ENCODE measurements around the gene SLC40A1. TPM values are rescaled to one million over a fixed set of nuclear protein-coding genes. Genes with fewer than 3 reads are reported as not detected.

Gene SLC40A1
- total and polyA plus RNA-seq, 2 of the 13 experiments (the other 11 are each of a cell fraction or from before 2014, with no cell fraction given): 10.6 to 24.9 TPM

DNA sequence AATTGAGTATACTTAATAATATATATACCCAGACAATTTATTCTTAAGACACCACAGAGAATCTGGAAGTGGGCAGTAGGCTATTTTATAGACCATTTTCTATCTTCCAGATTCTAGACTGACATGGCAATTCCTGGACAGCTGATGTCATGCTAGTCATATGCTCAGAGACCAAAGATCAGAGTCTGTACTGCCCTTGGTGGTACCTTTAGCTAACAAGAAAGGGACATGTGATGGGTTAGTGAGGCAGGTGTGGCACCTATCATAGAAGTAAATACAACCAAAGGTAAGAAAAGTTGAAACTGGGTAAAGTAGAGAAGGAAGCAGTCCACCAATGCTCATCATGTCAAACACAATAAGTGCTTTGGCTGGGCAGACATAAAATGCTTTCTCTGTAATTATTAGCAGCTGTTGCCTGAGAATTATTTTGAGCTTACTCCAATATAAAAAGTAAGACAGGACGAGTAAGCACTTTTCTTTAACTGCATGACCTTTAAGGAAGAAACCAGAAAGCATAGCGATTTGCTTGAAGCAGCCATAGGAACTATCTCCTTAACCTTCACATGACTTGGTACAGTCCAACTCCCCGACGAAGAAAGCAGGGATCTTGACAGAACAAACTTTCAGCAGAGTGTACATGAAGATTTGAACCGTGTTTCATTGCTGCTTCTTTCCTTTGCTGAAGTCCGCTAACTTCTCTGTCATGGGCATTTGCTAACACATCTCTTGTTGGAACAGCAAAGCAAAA lies 47.1 kb downstream of the SLC40A1 start (continued):
- TF ChIP-seq FOXO4 (CRISPR knock-in tag; conservative IDR thresholded peaks at IDR 0.05): no peak
- no peak for TF ChIP-seq SMAD3 (CRISPR knock-in tag; IDR thresholded peaks at IDR 0.05)
- peak; percentile 72 for TF ChIP-seq ZNF644 (CRISPR knock-in tag; IDR thresholded peaks at IDR 0.05; ENCODE audit: low read depth)
- no peak for TF ChIP-seq ZNF552 (CRISPR knock-in tag; IDR thresholded peaks at IDR 0.05; ENCODE audit: borderline replicate concordance)
- TF ChIP-seq ZNF703 (CRISPR knock-in tag; IDR thresholded peaks at IDR 0.05; ENCODE audit: borderline replicate concordance): no peak
- TF ChIP-seq DR1 (CRISPR knock-in tag; IDR thresholded peaks at IDR 0.05): no peak
- no peak for TF ChIP-seq TRIM24 (CRISPR knock-in tag; IDR thresholded peaks at IDR 0.05)
- peak; percentile 66 for TF ChIP-seq ZEB1 (IDR thresholded peaks at IDR 0.05; ENCODE audit: insufficient replicate concordance, low read depth)
- TF ChIP-seq ZMYM4 (CRISPR knock-in tag; IDR thresholded peaks at IDR 0.05): 0 out of 2 replicates have a peak, but pooled peaks have one; percentile 40
- peak; percentile 65; the same call in 1 of the 2 replicates for TF ChIP-seq RXRB (CRISPR knock-in tag; IDR thresholded peaks at IDR 0.05; ENCODE audit: borderline replicate concordance)
- TF ChIP-seq NR2F2 (IDR thresholded peaks at IDR 0.05; ENCODE audit: borderline replicate concordance, low read depth): no peak
- TF ChIP-seq, protein P1, sequence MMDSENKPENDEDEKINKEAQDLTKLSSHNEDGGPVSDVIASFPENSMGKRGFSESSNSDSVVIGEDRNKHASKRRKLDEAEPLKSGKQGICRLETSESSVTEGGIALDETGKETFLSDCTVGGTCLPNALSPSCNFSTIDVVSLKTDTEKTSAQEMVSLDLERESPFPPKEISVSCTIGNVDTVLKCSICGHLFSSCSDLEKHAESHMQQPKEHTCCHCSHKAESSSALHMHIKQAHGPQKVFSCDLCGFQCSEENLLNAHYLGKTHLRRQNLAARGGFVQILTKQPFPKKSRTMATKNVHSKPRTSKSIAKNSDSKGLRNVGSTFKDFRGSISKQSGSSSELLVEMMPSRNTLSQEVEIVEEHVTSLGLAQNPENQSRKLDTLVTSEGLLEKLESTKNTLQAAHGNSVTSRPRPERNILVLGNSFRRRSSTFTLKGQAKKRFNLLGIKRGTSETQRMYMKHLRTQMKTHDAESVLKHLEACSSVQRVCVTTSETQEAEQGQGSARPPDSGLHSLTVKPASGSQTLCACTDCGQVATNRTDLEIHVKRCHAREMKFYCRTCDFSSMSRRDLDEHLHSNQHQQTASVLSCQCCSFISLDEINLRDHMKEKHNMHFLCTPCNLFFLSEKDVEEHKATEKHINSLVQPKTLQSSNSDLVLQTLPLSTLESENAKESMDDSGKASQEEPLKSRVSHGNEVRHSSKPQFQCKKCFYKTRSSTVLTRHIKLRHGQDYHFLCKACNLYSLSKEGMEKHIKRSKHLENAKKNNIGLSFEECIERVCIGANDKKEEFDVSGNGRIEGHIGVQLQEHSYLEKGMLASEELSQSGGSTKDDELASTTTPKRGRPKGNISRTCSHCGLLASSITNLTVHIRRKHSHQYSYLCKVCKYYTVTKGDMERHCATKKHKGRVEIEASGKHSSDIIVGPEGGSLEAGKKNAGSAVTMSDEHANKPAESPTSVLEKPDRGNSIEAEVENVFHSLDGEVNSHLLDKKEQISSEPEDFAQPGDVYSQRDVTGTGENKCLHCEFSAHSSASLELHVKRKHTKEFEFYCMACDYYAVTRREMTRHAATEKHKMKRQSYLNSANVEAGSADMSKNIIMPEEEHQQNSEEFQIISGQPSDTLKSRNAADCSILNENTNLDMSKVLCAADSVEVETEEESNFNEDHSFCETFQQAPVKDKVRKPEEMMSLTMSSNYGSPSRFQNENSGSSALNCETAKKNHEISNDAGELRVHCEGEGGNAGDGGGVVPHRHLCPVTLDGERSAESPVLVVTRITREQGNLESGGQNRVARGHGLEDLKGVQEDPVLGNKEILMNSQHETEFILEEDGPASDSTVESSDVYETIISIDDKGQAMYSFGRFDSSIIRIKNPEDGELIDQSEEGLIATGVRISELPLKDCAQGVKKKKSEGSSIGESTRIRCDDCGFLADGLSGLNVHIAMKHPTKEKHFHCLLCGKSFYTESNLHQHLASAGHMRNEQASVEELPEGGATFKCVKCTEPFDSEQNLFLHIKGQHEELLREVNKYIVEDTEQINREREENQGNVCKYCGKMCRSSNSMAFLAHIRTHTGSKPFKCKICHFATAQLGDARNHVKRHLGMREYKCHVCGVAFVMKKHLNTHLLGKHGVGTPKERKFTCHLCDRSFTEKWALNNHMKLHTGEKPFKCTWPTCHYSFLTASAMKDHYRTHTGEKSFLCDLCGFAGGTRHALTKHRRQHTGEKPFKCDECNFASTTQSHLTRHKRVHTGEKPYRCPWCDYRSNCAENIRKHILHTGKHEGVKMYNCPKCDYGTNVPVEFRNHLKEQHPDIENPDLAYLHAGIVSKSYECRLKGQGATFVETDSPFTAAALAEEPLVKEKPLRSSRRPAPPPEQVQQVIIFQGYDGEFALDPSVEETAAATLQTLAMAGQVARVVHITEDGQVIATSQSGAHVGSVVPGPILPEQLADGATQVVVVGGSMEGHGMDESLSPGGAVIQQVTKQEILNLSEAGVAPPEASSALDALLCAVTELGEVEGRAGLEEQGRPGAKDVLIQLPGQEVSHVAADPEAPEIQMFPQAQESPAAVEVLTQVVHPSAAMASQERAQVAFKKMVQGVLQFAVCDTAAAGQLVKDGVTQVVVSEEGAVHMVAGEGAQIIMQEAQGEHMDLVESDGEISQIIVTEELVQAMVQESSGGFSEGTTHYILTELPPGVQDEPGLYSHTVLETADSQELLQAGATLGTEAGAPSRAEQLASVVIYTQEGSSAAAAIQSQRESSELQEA (CRISPR knock-in tag; IDR thresholded peaks at IDR 0.05; ENCODE audit: not compliant biosample characterization): no peak
- no peak for TF ChIP-seq ZFP41 (CRISPR knock-in tag; IDR thresholded peaks at IDR 0.05; ENCODE audit: borderline replicate concordance)
- TF ChIP-seq PRDM10 (CRISPR knock-in tag; IDR thresholded peaks at IDR 0.05; ENCODE audit: low read depth): peak; percentile 47; the same call in 1 of the 2 replicates
- TF ChIP-seq HNRNPLL (IDR thresholded peaks at IDR 0.05; ENCODE audit: low read depth, low read length, poor library complexity, severe bottlenecking): no peak
